Gastrocnemius medialis (tissue), 4 donors: ENCODE measurements around the gene SH3GL2. TPM values are rescaled to one million over a fixed set of nuclear protein-coding genes. Genes with fewer than 3 reads are reported as not detected.

ENCODE experiments used
- ATAC-seq, 2 donors: fragments of 150-250 bp; one replicate each; pipeline ENCODE4 v1.9.1; 2016
- DNase-seq, 2 donors: peaks; one replicate each; pipeline ENCODE4 v3.0.0-alpha.2; 2019
- H3K27ac ChIP-seq, 4 donors: fragments of 200-600 bp; sonication (generic); 1 replicate in 1 of 4; 2 replicates in 3 of 4; pipeline ENCODE4 v1.5.1; 2016 to 2018; ENCODE audit warnings: mild to moderate bottlenecking in 2 of 4, moderate library complexity in 1 of 4
- H3K27me3 ChIP-seq, 3 donors: fragments of 200-600 bp; sonication (generic) in 2 of 3; 1 replicate in 1 of 3; 2 replicates in 2 of 3; pipeline versions ENCODE4 v1.5.1 to v1.6.0; 2016 to 2019; ENCODE audit warnings: mild to moderate bottlenecking in 1 of 3, moderate library complexity in 1 of 3
- H3K36me3 ChIP-seq, 2 donors: fragments of 200-600 bp; sonication (generic) in 1 of 2; one replicate each; pipeline ENCODE4 v1.5.1; 2017 to 2018
- H3K4me1 ChIP-seq, 2 donors: fragments of 200-600 bp; sonication (generic) in 1 of 2; one replicate each; pipeline ENCODE4 v1.5.1; 2016 to 2017; ENCODE audit warnings: mild to moderate bottlenecking in 2 of 2
- H3K4me3 ChIP-seq, 4 donors: fragments of 200-600 bp; sonication (generic) in 3 of 4; 1 replicate in 1 of 4; 2 replicates in 3 of 4; pipeline ENCODE4 v1.5.1; 2016 to 2019; ENCODE audit warnings: mild to moderate bottlenecking in 2 of 4
- H3K9me3 ChIP-seq, 3 donors: fragments of 200-600 bp; sonication (generic) in 2 of 3; 1 replicate in 1 of 3; 2 replicates in 2 of 3; pipeline ENCODE4 v1.5.1; 2016 to 2019
- CTCF ChIP-seq, 5 experiments: fragments of 450-650 bp in 3 of 5; fragments of 200-600 bp in 2 of 5; sonication (generic) in 2 of 5; IDR thresholded peaks in 4 of 5; conservative IDR thresholded peaks in 1 of 5; 1 replicate in 4 of 5; 2 replicates in 1 of 5; pipeline ENCODE4 v1.5.1; 2016 to 2019; ENCODE audit warnings: antibody characterized with exemption in 5 of 5, mild to moderate bottlenecking in 3 of 5, moderate library complexity in 3 of 5
- POLR2A ChIP-seq, 2 donors: fragments of 450-650 bp; IDR thresholded peaks; one replicate each; pipeline ENCODE4 v1.6.1; 2017; ENCODE audit warnings: antibody characterized with exemption in 2 of 2, mild to moderate bottlenecking in 2 of 2, moderate library complexity in 2 of 2
- in situ Hi-C, 4 donors: fragments of 200-750 bp; cut with MboI; loops; one replicate each; pipeline versions ENCODE4 v1.15.0 to v1.8.0; 2017; ENCODE audit warnings: low sequenced_read_pairs in 4 of 4
- intact Hi-C: fragments of 100-400 bp; cut with DNase I; formaldehyde crosslinking; loops from one replicate; pipeline ENCODE4 v1.15.1; 2023; ENCODE audit warnings: low total_unique reads
- total RNA-seq, 4 donors: library from RNA; depleted of rRNA; stranded (reverse); fragments of >200 nt; gene quantifications; one replicate each; pipeline versions ENCODE4 v1.1.0 to v1.2.3, GENCODE V29; 2016

Gene SH3GL2
- total RNA-seq, 4 donors from 2014 or later: not detected

- no peaks in the 10 kb centered on the region for H3K36me3 ChIP-seq
- no peak for ATAC-seq
- H3K4me1 ChIP-seq: no peaks in the 10 kb centered on the region
- no peaks in the 10 kb centered on the region for H3K27me3 ChIP-seq
- no peak overlapping the region for H3K27ac ChIP-seq
- intact Hi-C loops: no loop called here
- H3K9me3 ChIP-seq: no peaks in the 10 kb centered on the region
- in situ Hi-C loops: no loop called here
- no peak for TF ChIP-seq CTCF (IDR thresholded peaks at IDR 0.05 in 4 of 5, conservative IDR thresholded peaks at IDR 0.05 in 1 of 5)
- TF ChIP-seq POLR2A (IDR thresholded peaks at IDR 0.05): no peak
- no peak for DNase-seq
- no peak overlapping the region for H3K4me3 ChIP-seq
Measured at GRCh38 chr9:17843236-17843635, 264.4 kb downstream of the SH3GL2 start.
